Measurements from ENCODE around the gene KDM2B.

DNA sequence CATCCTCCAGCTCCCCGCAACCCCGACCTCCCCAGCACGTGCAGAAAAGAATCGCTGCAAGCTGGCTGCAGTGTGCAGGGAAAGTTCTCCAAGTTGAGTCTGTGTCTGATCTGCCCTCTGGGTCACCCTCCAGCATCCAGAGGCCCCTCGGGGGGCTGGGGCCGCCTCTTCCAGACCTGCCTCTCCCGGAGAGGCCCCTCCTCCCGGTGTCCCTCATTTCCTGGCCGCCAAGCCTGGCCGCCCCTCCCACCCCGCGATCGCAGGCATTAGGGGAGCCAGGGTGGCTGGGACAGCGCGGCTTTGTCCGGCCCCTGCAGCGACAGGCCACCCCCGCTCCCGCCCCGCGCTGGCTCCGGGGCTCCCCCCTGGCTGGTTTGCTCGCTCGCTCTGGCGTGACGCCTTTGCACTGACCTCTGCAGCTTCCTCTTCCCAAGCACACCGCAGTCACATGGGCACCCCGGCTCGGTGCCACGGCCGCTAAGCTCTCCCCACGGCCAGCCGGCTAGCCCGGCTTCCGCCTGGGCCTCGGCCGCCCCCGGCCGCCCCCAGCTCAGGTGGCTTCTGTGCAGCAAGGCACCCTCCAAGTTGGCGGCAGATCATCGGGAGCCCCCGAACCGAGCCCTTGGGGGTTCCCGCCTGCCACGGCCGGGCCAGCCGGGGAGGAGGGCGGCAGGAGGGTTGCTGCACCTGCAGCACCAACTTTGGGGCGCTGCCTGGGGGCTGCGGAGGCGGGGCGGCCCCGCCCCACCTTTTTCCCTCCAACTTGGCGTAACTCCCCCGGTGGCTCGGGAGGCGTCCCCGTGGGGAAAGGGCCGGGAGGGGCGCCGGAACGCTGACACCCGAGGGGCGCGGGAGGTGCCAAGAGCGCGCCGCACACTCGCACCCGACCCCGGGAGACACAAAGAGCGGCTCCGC lies 43.7 kb downstream of the KDM2B start:
- TF ChIP-seq, protein P1, sequence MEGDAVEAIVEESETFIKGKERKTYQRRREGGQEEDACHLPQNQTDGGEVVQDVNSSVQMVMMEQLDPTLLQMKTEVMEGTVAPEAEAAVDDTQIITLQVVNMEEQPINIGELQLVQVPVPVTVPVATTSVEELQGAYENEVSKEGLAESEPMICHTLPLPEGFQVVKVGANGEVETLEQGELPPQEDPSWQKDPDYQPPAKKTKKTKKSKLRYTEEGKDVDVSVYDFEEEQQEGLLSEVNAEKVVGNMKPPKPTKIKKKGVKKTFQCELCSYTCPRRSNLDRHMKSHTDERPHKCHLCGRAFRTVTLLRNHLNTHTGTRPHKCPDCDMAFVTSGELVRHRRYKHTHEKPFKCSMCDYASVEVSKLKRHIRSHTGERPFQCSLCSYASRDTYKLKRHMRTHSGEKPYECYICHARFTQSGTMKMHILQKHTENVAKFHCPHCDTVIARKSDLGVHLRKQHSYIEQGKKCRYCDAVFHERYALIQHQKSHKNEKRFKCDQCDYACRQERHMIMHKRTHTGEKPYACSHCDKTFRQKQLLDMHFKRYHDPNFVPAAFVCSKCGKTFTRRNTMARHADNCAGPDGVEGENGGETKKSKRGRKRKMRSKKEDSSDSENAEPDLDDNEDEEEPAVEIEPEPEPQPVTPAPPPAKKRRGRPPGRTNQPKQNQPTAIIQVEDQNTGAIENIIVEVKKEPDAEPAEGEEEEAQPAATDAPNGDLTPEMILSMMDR (IDR thresholded peaks at IDR 0.05; ENCODE audit: borderline replicate concordance, extremely low read depth, low read length, poor library complexity, severe bottlenecking), result no peak
- no peak for TF ChIP-seq EZH2 (IDR thresholded peaks at IDR 0.05; ENCODE audit: borderline replicate concordance, low read depth, low read length, severe bottlenecking)
